Measurements from ENCODE around the gene KCNB1. TPM values are rescaled to one million over a fixed set of nuclear protein-coding genes. Genes with fewer than 3 reads are reported as not detected.

KCNB1 gene
- total and polyA plus RNA-seq, 4 donors = under 0.01 to 3.4 (median 1.4) TPM

GRCh38 chr20:49517805-49518100, 35.3 kb upstream of the KCNB1 start:
- TF ChIP-seq EGR1 (IDR thresholded peaks at IDR 0.05; ENCODE audit: low read depth in 2 of 2) (no peak), YY1 (IDR thresholded peaks at IDR 0.05) (no peak), MAX (IDR thresholded peaks at IDR 0.05) (no peak), SP1 (IDR thresholded peaks at IDR 0.05) (no peak), RAD21 (IDR thresholded peaks at IDR 0.05) (no peak), TAF1 (conservative IDR thresholded peaks at IDR 0.05) (no peak), HNF4A (conservative IDR thresholded peaks at IDR 0.05) (no peak), FOXA2 (IDR thresholded peaks at IDR 0.05) (no peak), CTCF (IDR thresholded peaks at IDR 0.05; ENCODE audit: low read depth, low read length, missing input control) (no peak), FOXA1 (IDR thresholded peaks at IDR 0.05) (no peak)
- Histone ChIP-seq H3K4me3 (ENCODE audit: low read depth in 1 of 3, low read length in 3 of 3) (no peak overlapping the region), H3K4me1 (ENCODE audit: control insufficient read depth in 4 of 4, insufficient read depth in 4 of 4, low read length in 3 of 4) (no peaks in the 10 kb centered on the region), H3K9me3 (ENCODE audit: control insufficient read depth in 4 of 4, low read length in 3 of 4) (no peaks in the 10 kb centered on the region), H3K27me3 (ENCODE audit: control insufficient read depth in 4 of 4, insufficient read depth in 4 of 4, low read length in 3 of 4) (no peaks in the 10 kb centered on the region), H3K27ac (ENCODE audit: low read depth in 1 of 2, low read length in 2 of 2) (no peak overlapping the region), H3K9ac (ENCODE audit: low read depth in 1 of 2, low read length in 2 of 2) (no peak overlapping the region), H3K36me3 (ENCODE audit: control insufficient read depth in 4 of 4, insufficient read depth in 3 of 4, low read depth in 1 of 4, low read length in 3 of 4) (no peaks in the 10 kb centered on the region)
- 93% methylated on average over 4 of the region's 4 CpGs for WGBS
- no peak for DNase-seq (ENCODE audit: low spot score)

- no peak overlapping the region for H3K27ac ChIP-seq (ENCODE audit: low read depth in 1 of 2, low read length in 2 of 2)
- no peak for DNase-seq (ENCODE audit: low spot score)
- H3K4me1 ChIP-seq (ENCODE audit: control insufficient read depth in 4 of 4, insufficient read depth in 4 of 4, low read length in 3 of 4) = no peaks in the 10 kb centered on the region
- 78% methylated on average over 17 of the region's 17 CpGs for WGBS
- H3K9me3 ChIP-seq (ENCODE audit: control insufficient read depth in 4 of 4, low read length in 3 of 4) = no peaks in the 10 kb centered on the region
- no peak for TF ChIP-seq ATF3 (IDR thresholded peaks at IDR 0.05)
- TF ChIP-seq SP1 (IDR thresholded peaks at IDR 0.05) = no peak
- no peak for TF ChIP-seq EGR1 (IDR thresholded peaks at IDR 0.05; ENCODE audit: low read depth in 2 of 2)
- TF ChIP-seq NR2F2 (IDR thresholded peaks at IDR 0.05) = no peak
- no peak for TF ChIP-seq CTCF (IDR thresholded peaks at IDR 0.05; ENCODE audit: low read depth, low read length, missing input control)
- TF ChIP-seq HNF4A (conservative IDR thresholded peaks at IDR 0.05) = no peak
- no peak for TF ChIP-seq FOXA1 (IDR thresholded peaks at IDR 0.05)
- no peak for TF ChIP-seq JUND (IDR thresholded peaks at IDR 0.05)
- no peak for TF ChIP-seq HNF4G (IDR thresholded peaks at IDR 0.05)
- no peak for TF ChIP-seq YY1 (IDR thresholded peaks at IDR 0.05)
- no peak for TF ChIP-seq MAX (IDR thresholded peaks at IDR 0.05)
- TF ChIP-seq GABPA (IDR thresholded peaks at IDR 0.05 in 1 of 2, conservative IDR thresholded peaks at IDR 0.05 in 1 of 2) = no peak
- TF ChIP-seq RXRA (IDR thresholded peaks at IDR 0.05) = no peak
- TF ChIP-seq FOXA2 (IDR thresholded peaks at IDR 0.05) = no peak
- no peaks in the 10 kb centered on the region for H3K36me3 ChIP-seq (ENCODE audit: control insufficient read depth in 4 of 4, insufficient read depth in 3 of 4, low read depth in 1 of 4, low read length in 3 of 4)
- H3K4me3 ChIP-seq (ENCODE audit: low read depth in 1 of 3, low read length in 3 of 3) = no peak overlapping the region
- H3K9ac ChIP-seq (ENCODE audit: low read depth in 1 of 2, low read length in 2 of 2) = no peak overlapping the region
- no peaks in the 10 kb centered on the region for H3K27me3 ChIP-seq (ENCODE audit: control insufficient read depth in 4 of 4, insufficient read depth in 4 of 4, low read length in 3 of 4)
Measured at GRCh38 chr20:49516916-49517804, 34.7 kb upstream of the KCNB1 start.
